Suprapubic skin (tissue), 4 donors: ENCODE data around the gene CYTH3. TPM values are rescaled to one million over a fixed set of nuclear protein-coding genes. Genes with fewer than 3 reads are reported as not detected.

Experiments
- DNase-seq, 2 donors: peaks; one replicate each; pipeline ENCODE4 v3.0.0-alpha.2; 2019; ENCODE audit warnings: low spot score in 2 of 2
- H3K27ac ChIP-seq: fragments of 200-600 bp; sonication (generic); one replicate; pipeline ENCODE4 v1.5.1; 2019
- H3K27me3 ChIP-seq: fragments of 200-600 bp; sonication (generic); one replicate; pipeline ENCODE4 v1.5.1; 2019
- H3K36me3 ChIP-seq: fragments of 200-600 bp; sonication (generic); one replicate; pipeline ENCODE4 v1.5.1; 2019
- H3K4me1 ChIP-seq: fragments of 200-600 bp; sonication (generic); one replicate; pipeline ENCODE4 v1.5.1; 2019
- H3K4me3 ChIP-seq: fragments of 200-600 bp; sonication (generic); one replicate; pipeline ENCODE4 v1.5.1; 2019; ENCODE audit warnings: mild to moderate bottlenecking
- H3K9me3 ChIP-seq: fragments of 200-600 bp; sonication (generic); one replicate; pipeline ENCODE4 v1.5.1; 2019
- EP300 ChIP-seq: sonication (generic); formaldehyde crosslinking; IDR thresholded peaks from one replicate; pipeline ENCODE4 v1.6.1; 2017; ENCODE audit warnings: antibody characterized with exemption
- POLR2A ChIP-seq, 2 donors: fragments of 450-650 bp; IDR thresholded peaks; one replicate each; pipeline ENCODE4 v1.6.1; 2017; ENCODE audit warnings: antibody characterized with exemption in 2 of 2, mild to moderate bottlenecking in 2 of 2, moderate library complexity in 2 of 2
- POLR2AphosphoS5 ChIP-seq, 3 donors: sonication (generic); formaldehyde crosslinking; IDR thresholded peaks; one replicate each; pipeline ENCODE4 v1.6.1; 2017; ENCODE audit warnings: antibody characterized with exemption in 3 of 3
- WGBS: methylation state at CpG from one replicate; pipeline ENCODE4 v1.1.5; 2018; 5-methylcytosine and 5-hydroxymethylcytosine counted together
- total RNA-seq, 4 donors: library from RNA; depleted of rRNA; stranded (reverse); fragments of >200 nt; gene quantifications; one replicate each; pipeline ENCODE4 v1.1.0, GENCODE V29; 2016
- TF ChIP-seq, protein P1 (sequence below), 2 donors: fragments of 200-600 bp in 1 of 2; fragments of 450-650 bp in 1 of 2; sonication (generic) in 1 of 2; IDR thresholded peaks; one replicate each; pipeline ENCODE4 v1.5.1; 2016 to 2019; ENCODE audit warnings: antibody characterized with exemption in 2 of 2, mild to moderate bottlenecking in 1 of 2, moderate library complexity in 1 of 2

CYTH3 gene
- total RNA-seq, 4 donors from 2014 or later = 29.8 to 55.7 (median 46.8) TPM

DNA sequence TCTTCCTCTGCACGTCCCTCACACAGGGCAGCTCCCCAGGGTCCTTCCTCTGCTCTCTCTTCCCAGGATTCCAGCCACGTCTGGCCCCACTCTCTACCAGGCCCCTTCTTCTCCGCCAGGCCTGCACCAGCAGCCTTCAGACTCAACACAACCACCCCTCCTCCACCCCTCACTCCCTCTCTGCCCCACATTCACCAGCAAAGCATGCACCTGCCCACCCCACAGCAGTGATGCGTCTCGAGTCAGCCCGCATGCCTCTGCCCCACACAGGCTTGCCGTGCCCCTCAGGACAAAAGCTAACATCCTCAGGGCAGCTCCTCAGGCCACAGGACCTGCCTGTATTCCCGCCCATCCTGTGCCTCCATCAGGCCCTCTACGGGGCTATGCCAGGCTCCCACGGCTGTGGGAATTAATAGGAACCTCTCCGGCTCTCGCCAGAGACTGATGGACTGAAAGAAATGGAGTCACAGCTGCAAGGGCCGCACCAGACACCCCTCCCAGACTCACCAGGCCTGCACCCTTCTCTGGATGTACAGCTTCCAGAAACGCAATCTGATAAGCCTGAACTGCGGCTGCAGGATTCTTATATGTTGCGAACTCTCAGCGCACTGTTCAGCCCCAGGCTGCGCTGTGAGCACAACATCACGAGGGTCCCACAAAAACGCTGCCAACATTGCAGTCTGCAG, 100.1 kb downstream of the CYTH3 start:
- H3K9me3 ChIP-seq = no peaks in the 10 kb centered on the region
- TF ChIP-seq POLR2AphosphoS5 (IDR thresholded peaks at IDR 0.05) (no peak), POLR2A (IDR thresholded peaks at IDR 0.05) (no peak), EP300 (no peak)
- TF ChIP-seq, protein P1, sequence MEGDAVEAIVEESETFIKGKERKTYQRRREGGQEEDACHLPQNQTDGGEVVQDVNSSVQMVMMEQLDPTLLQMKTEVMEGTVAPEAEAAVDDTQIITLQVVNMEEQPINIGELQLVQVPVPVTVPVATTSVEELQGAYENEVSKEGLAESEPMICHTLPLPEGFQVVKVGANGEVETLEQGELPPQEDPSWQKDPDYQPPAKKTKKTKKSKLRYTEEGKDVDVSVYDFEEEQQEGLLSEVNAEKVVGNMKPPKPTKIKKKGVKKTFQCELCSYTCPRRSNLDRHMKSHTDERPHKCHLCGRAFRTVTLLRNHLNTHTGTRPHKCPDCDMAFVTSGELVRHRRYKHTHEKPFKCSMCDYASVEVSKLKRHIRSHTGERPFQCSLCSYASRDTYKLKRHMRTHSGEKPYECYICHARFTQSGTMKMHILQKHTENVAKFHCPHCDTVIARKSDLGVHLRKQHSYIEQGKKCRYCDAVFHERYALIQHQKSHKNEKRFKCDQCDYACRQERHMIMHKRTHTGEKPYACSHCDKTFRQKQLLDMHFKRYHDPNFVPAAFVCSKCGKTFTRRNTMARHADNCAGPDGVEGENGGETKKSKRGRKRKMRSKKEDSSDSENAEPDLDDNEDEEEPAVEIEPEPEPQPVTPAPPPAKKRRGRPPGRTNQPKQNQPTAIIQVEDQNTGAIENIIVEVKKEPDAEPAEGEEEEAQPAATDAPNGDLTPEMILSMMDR (IDR thresholded peaks at IDR 0.05) = no peak
- H3K36me3 ChIP-seq = peaks cover 28% of the 10 kb centered on the region
- DNase-seq = no peak
- no peak overlapping the region for H3K4me3 ChIP-seq
- peaks cover 6% of the 10 kb centered on the region for H3K4me1 ChIP-seq
- WGBS = 91% methylated on average over 20 of the region's 20 CpGs
- no peaks in the 10 kb centered on the region for H3K27me3 ChIP-seq
- H3K27ac ChIP-seq = no peak overlapping the region

DNA sequence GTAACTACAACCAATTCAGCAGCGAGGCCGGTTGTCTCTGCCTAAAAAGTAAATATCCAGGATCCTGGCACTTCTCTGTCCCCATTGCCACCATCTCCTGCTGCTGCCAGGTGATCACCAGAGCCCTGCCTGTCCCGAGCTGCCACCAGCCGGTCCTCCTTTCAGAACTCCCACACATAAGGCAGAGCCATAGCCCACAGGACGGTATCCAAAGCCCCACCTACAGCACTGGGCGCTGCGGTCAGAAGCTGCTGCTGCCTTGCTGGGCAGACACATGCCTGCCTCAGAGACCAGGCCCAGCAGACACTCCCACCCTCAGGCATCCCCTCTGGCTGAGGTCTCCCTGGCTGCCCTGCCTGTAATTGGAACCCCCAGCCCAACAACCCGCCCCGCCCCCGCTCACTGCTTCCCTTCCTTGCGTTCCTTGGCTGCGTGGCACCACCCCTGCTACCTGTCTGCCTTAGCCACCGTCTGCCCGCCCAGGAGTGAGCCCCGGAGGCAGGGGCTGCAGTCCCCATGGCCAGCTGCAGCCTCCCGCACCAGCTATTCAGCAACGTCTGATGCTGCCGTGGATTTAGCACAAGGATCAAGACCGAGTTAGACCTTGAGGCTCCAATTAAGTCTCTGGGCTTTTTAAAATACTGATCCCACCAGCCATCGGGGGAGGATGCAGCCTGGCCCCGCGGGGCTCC, 100.7 kb downstream of the CYTH3 start:
- DNase-seq = no peak
- no peaks in the 10 kb centered on the region for H3K9me3 ChIP-seq
- no peaks in the 10 kb centered on the region for H3K27me3 ChIP-seq
- H3K4me1 ChIP-seq = peaks cover 6% of the 10 kb centered on the region
- H3K27ac ChIP-seq = no peak overlapping the region
- no peak for TF ChIP-seq POLR2AphosphoS5 (IDR thresholded peaks at IDR 0.05)
- TF ChIP-seq EP300 = no peak
- TF ChIP-seq, protein P1 (IDR thresholded peaks at IDR 0.05) = no peak
- TF ChIP-seq POLR2A (IDR thresholded peaks at IDR 0.05) = no peak
- 72% methylated on average over 15 of the region's 22 CpGs for WGBS
- peaks cover 29% of the 10 kb centered on the region for H3K36me3 ChIP-seq
- no peak overlapping the region for H3K4me3 ChIP-seq

DNA sequence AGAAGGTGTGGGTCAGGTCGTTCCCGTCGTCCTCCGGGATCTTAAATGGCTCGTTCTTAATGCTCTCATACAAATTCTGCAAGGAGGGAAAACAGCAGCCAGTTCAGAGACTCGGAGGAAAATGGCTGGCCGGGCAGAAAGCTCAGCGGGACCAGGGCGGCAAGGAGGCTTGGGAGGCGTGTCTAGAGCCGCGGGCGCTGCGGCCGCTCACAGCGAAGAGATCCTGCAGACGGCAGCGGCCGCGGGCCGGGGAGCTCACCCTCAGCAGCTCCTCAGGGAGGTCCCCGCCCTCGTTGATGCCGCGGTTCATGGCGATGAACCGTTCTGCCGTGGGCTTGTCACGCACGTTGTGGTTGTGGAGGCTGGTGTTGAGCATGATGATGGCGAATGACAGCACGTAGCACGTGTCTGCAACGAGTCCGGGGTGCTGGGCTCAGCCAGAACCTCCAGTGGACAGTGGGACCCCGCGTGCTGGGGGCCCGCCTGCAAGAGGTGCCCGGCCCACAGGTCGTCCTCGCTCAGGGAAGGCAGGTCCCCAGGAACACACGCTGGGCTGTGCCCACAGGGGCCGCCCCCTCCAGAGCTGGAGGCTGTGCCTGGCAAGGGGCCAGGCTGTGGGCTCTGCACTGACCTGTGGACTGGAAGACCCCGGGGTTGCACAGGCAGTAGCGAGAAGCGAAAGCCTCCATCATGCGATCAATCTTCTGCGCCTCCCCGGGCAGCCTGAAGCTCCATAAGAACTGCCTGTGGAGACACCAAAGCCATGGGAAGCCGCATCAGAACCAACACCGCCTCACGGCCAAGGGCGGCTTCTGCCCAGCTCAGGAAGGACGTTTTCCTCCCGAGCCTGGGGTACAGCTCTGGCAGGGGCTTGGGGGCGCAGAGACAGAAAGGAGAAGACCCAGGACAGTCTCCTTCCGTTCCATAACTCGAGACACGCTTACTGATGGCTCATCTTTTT, 101.6 kb downstream of the CYTH3 start:
- peaks cover 6% of the 10 kb centered on the region for H3K4me1 ChIP-seq
- 87% methylated on average over 27 of the region's 59 CpGs for WGBS
- TF ChIP-seq, protein P1 (IDR thresholded peaks at IDR 0.05) = no peak
- no peak for TF ChIP-seq EP300
- TF ChIP-seq POLR2A (IDR thresholded peaks at IDR 0.05) = no peak
- no peak for TF ChIP-seq POLR2AphosphoS5 (IDR thresholded peaks at IDR 0.05)
- no peak overlapping the region for H3K27ac ChIP-seq
- peaks cover 29% of the 10 kb centered on the region for H3K36me3 ChIP-seq
- H3K9me3 ChIP-seq = no peaks in the 10 kb centered on the region
- no peaks in the 10 kb centered on the region for H3K27me3 ChIP-seq
- DNase-seq = no peak
- H3K4me3 ChIP-seq = no peak overlapping the region

DNA sequence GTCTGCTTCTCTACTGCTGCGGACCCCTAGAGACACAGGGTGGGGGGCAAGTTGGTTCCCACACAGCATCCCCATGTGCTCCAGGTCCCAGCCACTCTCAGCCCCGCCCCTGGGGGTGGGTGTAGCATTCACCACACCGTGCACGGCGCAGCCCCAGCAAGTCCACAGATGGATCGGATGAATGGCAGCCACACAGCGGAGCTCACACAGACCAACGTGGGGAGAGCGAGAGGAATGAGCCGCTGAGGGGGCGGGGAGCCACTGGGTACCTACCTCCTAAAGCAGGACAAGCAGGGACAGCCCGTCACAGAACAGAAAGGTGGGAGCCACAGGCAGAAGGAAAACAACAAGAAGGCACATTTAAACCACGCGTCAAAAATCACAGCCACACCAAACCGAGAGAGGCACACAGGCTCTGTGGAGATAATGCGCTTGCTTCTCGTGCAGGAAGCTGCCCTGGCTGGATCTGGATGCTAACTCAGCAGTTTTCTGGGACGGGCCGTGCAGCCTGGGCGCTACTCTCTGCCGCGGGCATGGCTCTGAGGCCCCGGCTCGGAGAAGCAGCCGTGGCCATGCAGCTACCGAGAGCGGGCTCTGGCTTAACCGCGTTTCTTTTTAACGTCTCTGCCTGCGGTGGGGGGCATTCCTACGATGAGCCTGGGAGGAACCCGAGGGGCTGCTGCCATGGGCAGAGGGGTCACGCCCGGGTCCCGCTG, 102.5 kb downstream of the CYTH3 start:
- no peaks in the 10 kb centered on the region for H3K27me3 ChIP-seq
- no peak for TF ChIP-seq POLR2A (IDR thresholded peaks at IDR 0.05)
- TF ChIP-seq POLR2AphosphoS5 (IDR thresholded peaks at IDR 0.05) = no peak
- TF ChIP-seq, protein P1 (IDR thresholded peaks at IDR 0.05) = no peak
- no peak for TF ChIP-seq EP300
- DNase-seq = no peak
- H3K9me3 ChIP-seq = no peaks in the 10 kb centered on the region
- H3K4me1 ChIP-seq = peaks cover 6% of the 10 kb centered on the region
- no peak overlapping the region for H3K4me3 ChIP-seq
- peaks cover 34% of the 10 kb centered on the region for H3K36me3 ChIP-seq
- no peak overlapping the region for H3K27ac ChIP-seq
- WGBS = 92% methylated on average over 36 of the region's 36 CpGs
